GM03348 (cell line): ENCODE data around the gene TRIM63.
A peak's percentile ranks its signal among the peaks of the same experiment; 100 is the strongest.
"Not testable (repeated sequence)": the region's sequence is repeated elsewhere in the genome, so short reads cannot be mapped to it uniquely, and the experiment has no call there.

ENCODE experiments used
- DNase-seq: peaks from one replicate; pipeline ENCODE4 v3.0.0; 2012; ENCODE audit warnings: low spot score

TRIM63 gene

DNA sequence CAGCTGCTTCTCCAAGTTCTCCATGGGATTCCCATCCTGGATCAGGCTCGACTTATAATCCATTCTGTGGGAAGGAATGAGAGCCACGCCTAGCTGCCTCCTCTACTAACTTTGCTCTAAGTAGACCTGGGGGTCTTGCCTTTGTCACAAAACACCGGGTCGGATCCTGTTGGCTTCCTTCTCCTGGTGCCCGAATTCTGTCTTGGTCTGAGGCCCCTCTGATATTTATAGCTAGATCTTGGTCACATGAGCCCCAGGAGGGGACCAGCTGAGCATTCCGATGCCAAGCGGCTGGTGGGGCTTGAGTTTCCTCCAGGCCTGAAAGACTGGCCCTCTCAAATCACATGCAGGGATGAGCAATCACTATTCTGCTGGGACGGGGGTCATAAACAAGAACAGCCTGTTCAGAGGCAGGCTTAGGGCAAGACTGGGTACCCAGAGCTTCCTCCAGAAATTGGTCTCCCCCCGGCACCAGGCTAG lies at the start of gene TRIM63:
Gene TRIM63, minus strand, starts transcription at position 199 of the 480 bp plus-strand sequence. Its CDS starts 136 bp downstream, at position 63.
- no peak for DNase-seq

GRCh38 chr1:26114165-26114927 lies 46.9 kb upstream of the TRIM63 start:
- DNase-seq = no peak

- no peak for DNase-seq
These were observed 45.0 kb upstream of the TRIM63 start for GRCh38 chr1:26112407-26112775.

DNA sequence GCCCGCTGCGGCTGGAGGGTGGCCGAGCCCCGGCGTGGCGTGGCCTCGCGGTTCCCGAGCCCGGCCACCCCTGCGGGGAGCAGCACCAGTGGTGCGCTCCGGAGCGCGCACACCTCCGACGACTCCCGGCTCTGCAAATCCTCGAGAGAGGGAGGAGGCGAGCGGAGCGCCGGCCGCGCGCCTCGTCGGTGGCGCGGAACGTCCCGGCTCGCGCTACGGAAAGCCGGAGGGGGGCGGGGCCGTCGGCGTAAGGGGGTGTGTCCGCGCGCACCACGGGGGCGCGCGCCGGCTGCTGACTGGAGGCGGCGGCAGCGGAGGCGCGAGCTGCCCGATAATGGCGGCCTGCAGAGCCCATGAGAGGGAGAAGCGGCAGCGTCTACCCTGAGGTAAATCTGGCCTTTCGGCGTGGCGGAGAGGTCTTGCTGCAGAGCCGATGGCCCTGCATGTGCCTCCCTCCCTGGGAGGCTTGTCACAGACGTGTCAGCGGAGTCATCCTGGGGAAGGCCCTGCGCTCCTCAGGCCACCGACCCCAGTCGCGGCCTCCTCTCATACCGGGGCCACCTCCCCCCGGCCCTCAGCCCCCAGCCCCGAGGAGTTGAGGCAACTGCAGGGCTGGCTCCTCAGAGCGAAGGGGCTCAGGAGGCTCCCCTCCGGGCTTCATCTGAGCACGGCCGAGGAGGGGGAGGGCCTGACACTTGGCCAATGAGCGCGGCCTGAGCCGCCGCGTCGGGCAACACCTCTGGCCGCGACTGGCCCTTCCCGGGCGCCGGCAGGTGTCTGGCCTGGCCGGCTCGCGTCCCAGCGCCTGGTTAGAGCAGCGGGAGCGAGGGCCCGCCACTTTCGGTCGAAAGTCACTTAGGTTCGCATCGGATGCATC lies 44.3 kb upstream of the TRIM63 start, which contains the start of gene PDIK1L:
Gene PDIK1L, plus strand, starts transcription at position 295 of the 877 bp plus-strand sequence. CDS start 2,485 bp downstream, outside the sequence.
- peak; percentile 98 for DNase-seq

- peak; percentile 86 for DNase-seq
These were observed 43.5 kb upstream of the TRIM63 start for GRCh38 chr1:26110731-26111529.

DNA sequence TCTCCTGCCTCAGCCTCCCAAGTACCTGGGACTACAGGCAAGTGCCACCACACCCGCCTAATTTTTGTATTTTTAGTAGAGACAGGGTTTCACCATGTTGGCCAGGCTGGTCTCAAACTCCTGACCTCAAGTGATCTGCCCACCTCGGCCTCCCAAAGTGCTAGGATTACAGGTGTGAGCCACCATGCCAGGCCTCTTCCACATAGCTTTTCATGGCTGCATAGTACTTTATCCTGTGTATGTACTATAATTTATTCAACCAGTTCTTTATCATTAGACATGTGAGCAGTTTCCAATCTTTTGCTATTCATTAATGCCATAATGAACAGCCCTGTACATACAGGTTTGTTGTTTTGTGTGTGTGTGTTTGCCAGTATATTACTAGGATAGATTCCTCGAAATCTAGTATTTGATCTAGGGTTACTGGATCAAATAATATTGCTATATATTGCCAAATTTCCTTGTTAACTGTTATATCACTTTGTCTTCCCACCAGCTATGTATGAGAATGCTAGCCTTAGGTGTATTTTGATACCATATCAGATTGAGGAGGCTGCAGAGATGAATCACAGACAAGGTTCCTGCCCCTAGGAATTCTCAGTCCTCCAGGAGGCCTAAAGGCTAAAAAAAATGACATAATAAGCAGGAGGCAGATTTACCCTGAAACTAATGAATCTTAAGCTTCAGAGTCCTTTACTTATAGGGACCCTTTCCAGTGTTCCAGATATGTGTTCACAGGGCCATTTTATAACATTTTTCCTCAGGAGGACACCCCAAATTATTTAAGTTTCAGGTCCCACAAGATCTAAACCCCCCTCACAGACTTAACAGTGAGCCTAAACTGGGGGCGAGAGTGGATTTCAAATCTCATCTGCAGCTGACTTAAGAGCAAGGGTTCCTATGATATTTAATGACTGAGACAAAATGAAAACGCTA lies 42.1 kb upstream of the TRIM63 start:
- DNase-seq = no peak

DNA sequence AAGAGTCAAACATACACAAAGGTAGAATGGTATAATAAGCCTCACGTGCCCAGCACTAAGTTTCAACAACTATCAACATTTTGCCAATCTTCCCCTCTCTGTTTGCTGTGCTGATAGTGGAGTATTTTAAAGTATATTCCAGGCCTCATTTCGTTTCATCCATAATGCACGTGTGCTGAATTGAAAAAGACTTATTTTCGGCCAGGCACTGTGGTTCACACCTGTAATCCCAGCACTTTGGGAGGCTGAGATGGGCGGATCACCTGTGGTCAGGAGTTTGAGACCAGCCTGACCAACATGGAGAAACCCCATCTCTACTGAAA lies 37.8 kb upstream of the TRIM63 start:
- DNase-seq = not testable (repeated sequence)

- no peak for DNase-seq
These were observed 35.1 kb upstream of the TRIM63 start for GRCh38 chr1:26102526-26102925.

GRCh38 chr1:26102119-26102518 lies 34.7 kb upstream of the TRIM63 start:
- DNase-seq = no peak

DNA sequence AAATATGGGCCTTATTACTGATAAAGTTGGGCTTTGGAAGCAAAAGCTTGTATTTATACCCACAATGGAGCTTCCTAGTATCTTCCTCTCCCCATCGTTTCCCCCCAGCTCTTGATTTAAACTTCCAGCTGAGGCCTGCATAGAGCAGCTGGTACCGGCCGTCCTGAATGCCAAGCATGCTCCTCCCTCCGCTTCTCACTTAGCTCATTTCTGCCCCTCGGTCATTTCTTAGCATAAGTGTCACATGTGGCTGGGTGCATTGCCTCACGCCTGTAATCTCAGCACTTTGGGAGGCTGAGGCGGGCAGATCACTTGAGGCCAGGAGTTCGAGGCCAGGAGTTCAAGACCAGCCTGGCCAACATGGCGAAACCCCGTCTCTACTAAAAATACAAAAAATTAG lies 32.8 kb upstream of the TRIM63 start:
- DNase-seq = not testable (repeated sequence)

DNA sequence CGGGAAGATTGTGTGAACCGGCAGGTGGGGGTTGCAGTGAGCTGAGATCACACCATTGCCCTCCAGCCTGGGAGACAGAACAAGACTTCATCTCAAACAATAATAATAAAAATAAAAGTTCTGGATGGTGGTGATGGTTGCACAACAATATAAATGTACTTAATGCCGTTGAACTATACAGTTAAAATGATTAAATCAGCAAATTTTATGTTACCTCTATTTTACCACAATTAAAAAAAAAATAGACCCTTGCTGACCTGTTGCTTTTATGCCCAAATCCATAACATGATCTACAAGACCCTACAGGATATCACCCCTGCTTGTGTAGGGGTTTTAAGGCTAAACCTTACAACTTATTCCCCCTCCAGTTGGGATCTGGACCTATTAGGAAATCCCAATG lies 32.4 kb upstream of the TRIM63 start:
- no peak for DNase-seq

DNA sequence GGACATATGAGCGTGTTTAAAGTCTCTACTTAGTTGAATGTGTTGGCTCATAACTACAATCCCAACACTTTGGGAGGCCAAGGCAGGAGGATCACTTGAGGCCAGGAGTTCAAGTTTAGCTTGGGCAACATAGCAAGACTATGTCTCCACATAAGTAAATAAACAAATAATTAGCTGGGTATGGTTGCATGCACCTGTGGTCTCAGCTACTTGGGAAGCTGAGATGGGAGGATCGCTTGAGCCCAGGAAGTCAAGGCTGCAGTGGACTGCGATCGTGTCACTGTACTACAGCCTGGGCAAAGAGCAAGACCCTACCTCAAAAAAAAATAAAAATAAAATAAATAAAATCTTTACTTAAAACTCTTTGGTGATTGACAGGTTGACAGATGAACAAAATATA lies 31.2 kb upstream of the TRIM63 start:
- DNase-seq = no peak

DNA sequence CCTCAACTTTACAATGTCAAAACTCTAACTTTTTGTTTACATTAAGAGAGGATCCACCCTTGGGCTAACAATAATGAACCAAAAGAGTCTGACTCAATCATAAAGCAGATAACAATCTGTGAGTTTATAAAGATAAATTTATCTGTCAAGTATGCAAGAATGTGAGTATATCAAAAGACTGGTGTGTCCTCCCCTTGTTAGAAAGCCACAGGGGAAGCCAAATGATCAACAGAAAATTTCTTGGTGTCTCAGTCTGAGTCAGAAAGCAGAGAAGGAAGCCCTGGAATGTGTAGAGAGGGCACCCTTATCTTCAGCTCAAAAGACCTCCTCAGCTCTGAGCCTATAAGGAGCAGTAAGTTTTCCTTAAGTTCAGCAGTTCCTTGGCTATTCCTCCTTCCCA lies 30.3 kb upstream of the TRIM63 start:
- DNase-seq = peak; percentile 59

- no peak for DNase-seq
These were observed 29.0 kb upstream of the TRIM63 start for GRCh38 chr1:26096471-26096870.

DNA sequence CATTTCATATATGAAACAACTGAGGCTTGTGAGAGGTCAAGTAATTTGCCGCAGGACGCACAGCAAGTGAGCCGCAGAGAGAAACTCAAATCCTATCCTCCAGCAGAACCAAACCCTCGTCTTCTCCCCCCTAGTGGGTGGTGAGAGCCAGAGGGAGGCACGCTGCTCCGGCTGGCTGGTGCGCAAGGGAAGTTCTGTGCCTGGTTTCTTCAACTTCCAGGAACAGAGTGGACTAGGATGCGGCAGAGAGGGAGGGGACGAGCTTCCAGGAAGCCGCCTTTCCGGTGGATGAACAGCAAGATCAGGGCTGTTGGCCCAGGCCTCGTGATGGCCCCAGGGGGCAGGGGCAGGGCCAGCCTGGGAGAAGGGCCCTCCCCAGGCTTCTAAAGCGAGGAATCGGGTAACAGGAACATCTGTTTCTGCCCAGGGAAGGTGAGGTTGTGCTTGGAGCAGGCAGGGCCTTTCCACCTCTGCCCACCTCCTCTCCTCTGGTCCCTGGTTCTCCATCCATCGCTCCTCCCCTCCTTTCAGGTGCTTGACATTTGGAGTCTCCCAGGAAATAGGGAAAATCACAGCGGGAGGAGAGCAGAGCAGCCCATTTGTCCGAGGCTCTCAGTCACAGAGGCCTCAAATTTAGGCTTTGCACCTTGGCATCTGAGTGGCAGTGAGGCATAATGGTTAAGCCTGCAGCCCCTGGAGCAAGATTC lies 27.4 kb upstream of the TRIM63 start:
- DNase-seq = peak; percentile 45

DNA sequence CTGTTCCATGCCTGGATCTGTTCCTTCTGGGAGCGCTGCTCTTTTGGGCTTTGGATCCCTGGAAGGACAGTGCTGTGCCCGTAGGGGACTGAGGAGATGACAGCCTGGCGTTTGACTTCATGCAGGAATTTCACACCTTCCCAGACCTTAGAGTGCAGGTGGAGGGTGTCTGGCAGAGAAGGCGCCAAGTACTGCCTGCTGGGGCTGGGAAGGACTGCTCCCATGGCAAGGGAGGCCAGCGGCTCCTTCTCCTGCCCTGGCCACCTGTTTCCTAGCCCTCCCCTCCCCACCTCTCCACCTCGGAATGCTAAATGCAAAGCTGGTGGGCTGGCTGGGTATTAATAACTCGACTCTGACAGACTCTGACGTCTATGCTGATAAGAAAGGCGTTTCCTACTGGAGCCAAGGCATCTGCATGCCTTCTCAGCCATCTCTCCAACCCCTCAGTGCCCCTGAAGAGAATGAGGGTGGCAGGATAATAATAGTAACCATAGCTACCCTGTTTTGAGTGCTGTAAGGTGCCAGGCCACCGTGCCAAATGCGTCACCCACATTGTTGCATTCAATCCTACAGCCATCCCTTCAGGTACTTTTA lies 26.7 kb upstream of the TRIM63 start:
- DNase-seq = no peak

DNA sequence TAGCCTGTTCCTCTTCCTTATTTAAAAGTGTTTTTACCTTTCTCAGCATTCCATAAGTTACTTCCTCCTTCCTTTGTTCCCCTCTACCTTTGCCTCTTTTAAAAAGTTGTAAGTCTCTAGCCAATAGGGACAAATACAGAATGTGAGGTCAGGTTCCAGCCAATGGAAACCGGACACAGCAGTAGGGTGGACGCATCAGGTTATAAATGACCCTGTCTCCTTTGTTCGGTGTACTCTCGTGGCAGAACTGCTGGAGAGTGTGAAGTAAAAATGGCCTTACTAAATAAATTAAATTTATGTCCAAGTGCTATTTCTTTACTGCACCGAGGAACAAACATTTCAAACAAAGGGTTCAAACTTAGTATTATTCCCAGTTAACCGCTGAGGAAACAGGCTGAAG lies 26.1 kb upstream of the TRIM63 start:
- DNase-seq = not testable (repeated sequence)

- no peak for DNase-seq
These were observed 25.0 kb upstream of the TRIM63 start for GRCh38 chr1:26092422-26092821.

DNA sequence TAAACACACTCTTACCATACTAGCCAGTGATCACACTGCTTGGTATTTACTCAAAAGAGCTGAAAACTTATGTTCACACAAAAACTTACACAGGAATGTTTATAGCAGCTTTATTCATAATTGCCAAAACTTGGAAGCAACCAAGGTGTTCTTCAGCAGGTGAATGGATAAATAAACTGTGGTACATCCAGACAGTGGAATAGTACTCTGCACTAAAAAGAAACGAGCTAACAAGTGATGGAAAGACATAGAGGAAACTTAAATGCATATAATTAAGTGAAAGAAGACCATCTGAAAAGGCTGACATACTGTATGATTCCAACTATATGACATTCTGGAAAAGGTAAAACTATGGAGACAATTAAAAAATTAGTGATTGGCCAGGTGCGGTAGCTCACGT lies 23.5 kb upstream of the TRIM63 start:
- DNase-seq = no peak

GRCh38 chr1:26089125-26089524 lies 21.7 kb upstream of the TRIM63 start:
- no peak for DNase-seq
